ENCODE results near the gene NAT8L.

NAT8L gene

DNA sequence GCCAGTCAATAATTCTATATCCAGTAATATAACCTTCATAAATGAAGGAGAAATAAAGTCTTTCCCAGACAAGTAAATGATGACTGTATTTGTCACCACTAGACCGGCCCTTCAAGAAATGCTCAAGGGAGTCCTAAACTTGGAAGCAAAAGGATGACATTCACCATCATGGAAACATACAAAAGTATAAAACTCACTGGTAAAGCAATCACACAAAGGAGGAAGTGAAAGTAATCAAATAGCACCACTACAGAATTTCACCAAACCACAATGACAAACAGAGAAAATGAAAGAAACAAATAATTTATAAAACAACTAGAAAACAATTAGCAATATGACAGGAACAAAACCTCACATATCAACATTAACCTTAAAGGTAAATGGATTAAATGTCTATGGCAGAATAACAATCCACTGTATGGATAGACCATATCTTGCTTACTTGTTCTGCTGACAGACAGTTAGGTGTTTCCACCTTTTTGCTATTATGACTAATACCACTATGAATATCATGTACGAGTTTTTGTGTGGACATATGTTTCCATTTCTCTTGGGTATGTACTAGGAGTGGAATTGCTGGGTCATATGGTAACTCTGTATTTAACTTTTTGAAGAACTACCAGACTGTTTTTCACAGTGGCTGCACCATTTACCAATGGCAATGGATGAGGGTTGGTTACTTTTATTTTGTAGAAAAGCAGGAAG, 44.9 kb downstream of the NAT8L start:
- Mint-ChIP-seq H3K27ac (no peak overlapping the region), H3K36me3 (peaks cover 6% of the 10 kb centered on the region)

DNA sequence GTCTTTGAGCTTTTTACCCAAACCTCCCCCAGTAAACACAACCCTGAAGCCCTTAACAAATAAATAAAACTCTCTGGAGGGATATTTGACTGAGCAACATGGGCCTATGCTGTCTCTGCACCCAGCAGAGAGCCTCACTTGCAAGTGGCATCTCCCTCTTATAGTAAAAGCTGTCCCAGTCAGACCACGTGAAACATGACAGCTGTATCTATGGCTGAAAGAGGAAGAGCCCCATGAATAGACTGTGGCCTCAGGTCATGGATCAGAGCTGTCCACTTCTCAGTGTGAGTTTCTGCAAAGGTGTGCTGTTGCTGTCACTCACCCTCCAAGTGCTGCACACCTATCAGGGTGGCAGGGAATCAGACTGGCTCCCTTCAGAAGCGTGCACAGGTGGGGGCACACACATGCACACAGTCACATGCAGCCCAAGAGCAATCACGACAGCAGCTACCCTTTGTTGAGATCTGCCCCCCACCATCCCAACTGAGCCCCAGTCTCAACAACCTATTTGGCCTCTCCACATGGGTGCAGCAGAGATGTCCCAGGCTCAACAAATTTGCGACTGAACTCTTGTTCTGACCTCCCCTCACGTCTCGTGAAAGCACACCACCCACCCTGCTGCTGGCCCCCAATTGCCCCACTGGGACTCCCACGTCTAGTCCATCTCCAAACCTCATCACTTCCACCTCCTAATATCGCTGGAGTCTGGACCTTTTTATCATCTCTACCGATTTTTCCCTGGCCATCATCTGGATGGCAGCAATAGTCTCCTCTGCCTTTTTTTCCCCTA, 45.6 kb downstream of the NAT8L start:
- no peak for ATAC-seq
- Mint-ChIP-seq H3K36me3 (peaks cover 6% of the 10 kb centered on the region), H3K27ac (no peak overlapping the region), H3K4me3 (no peak overlapping the region), H3K4me1 (no peaks in the 10 kb centered on the region), H3K9me3 (peaks cover 20% of the 10 kb centered on the region), H3K27me3 (peaks cover 18% of the 10 kb centered on the region)

More for the DNA sequence above, 44.9 kb downstream of the NAT8L start:
- no peaks in the 10 kb centered on the region for H3K4me1 Mint-ChIP-seq
- peaks cover 23% of the 10 kb centered on the region for H3K9me3 Mint-ChIP-seq
- H3K4me3 Mint-ChIP-seq, result no peak overlapping the region
- peak; percentile 45 for ATAC-seq
- peaks cover 26% of the 10 kb centered on the region for H3K27me3 Mint-ChIP-seq

DNA sequence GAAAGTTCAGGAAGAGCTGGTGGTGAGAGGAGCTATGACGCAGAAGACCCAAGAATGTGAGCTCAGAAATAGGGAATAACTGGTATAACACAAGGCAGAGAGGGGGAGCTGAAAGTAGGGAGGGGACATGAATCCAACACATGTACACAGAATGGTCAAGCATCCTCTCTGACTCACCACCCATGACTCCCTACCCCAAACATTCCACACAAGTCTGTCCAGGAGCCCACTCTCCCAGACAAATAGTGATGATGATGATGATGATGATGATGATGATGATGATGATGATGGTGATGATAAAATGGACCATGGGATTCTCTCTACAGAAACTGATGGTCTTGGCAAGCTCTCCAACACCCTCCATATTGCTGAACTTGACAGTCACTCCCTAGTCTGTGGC, 46.4 kb downstream of the NAT8L start:
- H3K4me3 Mint-ChIP-seq, result no peak overlapping the region
- peaks cover 20% of the 10 kb centered on the region for H3K9me3 Mint-ChIP-seq
- no peak overlapping the region for H3K27ac Mint-ChIP-seq
- peaks cover 10% of the 10 kb centered on the region for H3K27me3 Mint-ChIP-seq
- H3K36me3 Mint-ChIP-seq, result peaks cover 6% of the 10 kb centered on the region
- no peak for ATAC-seq
- H3K4me1 Mint-ChIP-seq, result no peaks in the 10 kb centered on the region

DNA sequence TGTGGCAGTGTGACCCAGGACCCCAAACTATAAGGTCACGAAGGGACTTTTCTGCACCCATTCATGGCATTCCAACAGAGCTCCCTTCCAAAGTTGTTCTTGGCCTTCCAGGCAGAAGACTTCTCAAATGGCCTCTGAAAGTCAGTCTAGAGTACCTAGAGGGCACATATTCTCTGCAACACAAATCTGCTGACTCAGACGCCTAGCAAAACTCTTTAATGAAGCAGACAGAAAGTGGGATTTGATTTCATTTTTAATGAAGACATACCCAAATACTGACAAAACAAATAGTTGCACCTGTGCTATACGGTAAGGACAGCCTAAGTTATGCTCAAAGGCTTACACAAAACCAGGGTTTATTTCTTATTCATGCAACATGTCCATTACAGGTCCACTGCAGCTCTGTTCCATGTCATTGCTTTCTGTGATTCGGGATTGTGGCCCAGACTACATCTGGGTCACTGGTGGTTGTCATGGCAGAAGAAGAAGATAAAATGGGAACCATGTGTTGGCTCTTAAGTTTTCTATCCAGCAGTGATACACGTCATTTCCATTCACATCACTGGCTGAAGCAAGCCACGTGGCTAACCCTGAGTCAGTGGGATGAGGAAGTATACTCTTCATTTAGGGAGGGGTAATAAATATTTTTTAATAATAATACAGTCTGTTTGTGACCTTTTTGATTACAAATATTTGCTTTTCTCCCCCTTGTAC, 57.7 kb downstream of the NAT8L start:
- no peaks in the 10 kb centered on the region for H3K36me3 Mint-ChIP-seq
- no peak overlapping the region for H3K27ac Mint-ChIP-seq
- no peak overlapping the region for H3K4me3 Mint-ChIP-seq
- H3K4me1 Mint-ChIP-seq, result no peaks in the 10 kb centered on the region
- H3K9me3 Mint-ChIP-seq, result no peaks in the 10 kb centered on the region
- no peak for ATAC-seq
- H3K27me3 Mint-ChIP-seq, result peaks cover 6% of the 10 kb centered on the region

Measured in stimulated activated memory B cell treated with anti-CD40 and anti-IgM and Interleukin-4, amounts not matched to agents 10 μg/mL and 1 μg/mL and 100 μg/mL, for 72 hours (primary cell).